Right lobe of liver (tissue), 4 donors: ENCODE data around the gene IQSEC1.

ENCODE experiments used
- CTCF ChIP-seq, 4 donors: fragments of 200-600 bp in 3 of 4; fragments of 450-650 bp in 1 of 4; IDR thresholded peaks; one replicate each; pipeline versions ENCODE4 v1.5.1 to v1.8.0; 2016 to 2022; ENCODE audit warnings: antibody characterized with exemption in 4 of 4, mild to moderate bottlenecking in 2 of 4
- POLR2A ChIP-seq: fragments of 450-650 bp; IDR thresholded peaks from one replicate; pipeline ENCODE4 v1.6.1; 2017; ENCODE audit warnings: antibody characterized with exemption, mild to moderate bottlenecking
- donor health status: DM: no; HTN: no; CAD: no.
- donor health status: DM: no; HTN: no; CAD: no.
- donor health status: DM: no; HTN: yes; CAD: no.

GRCh38 chr3:13092621-13093617 lies 19.7 kb upstream of the IQSEC1 start:
- TF ChIP-seq CTCF (IDR thresholded peaks at IDR 0.05) (no peak), POLR2A (no peak)
